H1 (cell line): ENCODE results near the gene SURF2. TPM values are rescaled to one million over a fixed set of nuclear protein-coding genes. Genes with fewer than 3 reads are reported as not detected.

Experiments used
- YY1 ChIP-seq: IDR thresholded peaks from 2 replicates; pipeline ENCODE4 v1.6.1; 2011; ENCODE audit warnings: low read depth, mild to moderate bottlenecking, low read length
- polyA plus RNA-seq, 7 experiments: library from polyadenylated mRNA; depleted of rRNA in 3 of 7; stranded (reverse) in 5 of 7; unstranded in 2 of 7; fragments of >200 nt in 5 of 7; fragments of 200-250 nt in 2 of 7; gene quantifications; 1 replicate in 5 of 7; 2 replicates in 1 of 7; 4 replicates in 1 of 7; pipeline versions ENCODE4 v1.2.1 to v1.2.3, GENCODE V29; 2011 to 2013; ENCODE audit warnings: missing spikeins in 2 of 7, mixed read lengths in 2 of 7
- total RNA-seq: library from RNA; stranded (reverse); fragmentation: NEBNext Ultra II Directional; extraction: Animal tissue kit (Norgen Biotek cat#: 25700); gene quantifications from 2 replicates; pipeline ENCODE4 v1.2.1, GENCODE V29; 2021

Gene SURF2
- total and polyA plus RNA-seq, 2 of the 8 experiments (the other 6 are each of a cell fraction or from before 2014, with no cell fraction given), result 36.6 to 37.7 TPM

- no peak for TF ChIP-seq YY1
These were observed 41.5 kb downstream of the SURF2 start (continued) for GRCh38 chr9:133397895-133398294.
